Measurements from ENCODE around the gene VPS18. TPM values are rescaled to one million over a fixed set of nuclear protein-coding genes. Genes with fewer than 3 reads are reported as not detected.

Gene VPS18
- total and polyA plus RNA-seq, 2 donors (not counting 3 experiments of a cell fraction or from before 2014, with no cell fraction given): 29.3 to 32.8 TPM

DNA sequence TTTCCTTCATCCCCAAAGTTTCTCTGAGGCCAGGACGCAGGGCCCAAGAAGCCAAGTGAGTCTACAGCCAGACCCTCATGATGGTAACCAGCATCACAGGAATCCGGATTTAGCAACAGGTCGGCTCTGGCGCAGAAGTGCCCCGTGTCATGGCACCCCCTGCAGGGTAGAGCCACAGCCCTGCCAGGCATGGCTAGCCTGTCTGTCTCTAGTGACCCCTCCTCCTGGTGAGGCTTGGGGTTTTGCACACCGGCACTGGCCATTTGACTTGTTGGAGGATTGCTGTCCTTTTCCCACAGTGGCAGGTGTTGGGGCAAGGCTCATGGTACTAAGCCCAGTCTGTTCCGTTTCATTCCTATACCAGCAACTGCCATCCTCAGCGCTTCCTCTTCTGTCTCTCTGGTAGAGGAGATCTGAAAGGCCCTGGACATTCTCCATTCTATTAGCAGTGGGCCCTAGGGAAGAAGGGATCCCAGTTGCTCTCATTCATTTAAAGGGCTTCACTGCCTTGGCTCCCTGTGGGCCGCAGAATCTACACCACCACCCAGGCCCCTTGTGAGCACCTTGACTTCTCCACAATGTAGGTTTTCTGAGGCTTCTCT lies 49.6 kb downstream of the VPS18 start:
- no peaks in the 10 kb centered on the region for H3K9me3 ChIP-seq (replicated peaks; ENCODE audit: control insufficient read depth, insufficient read depth, low read length)
- ChIA-PET CTCF (interaction anchor here (5.1 kb wide), 1 partner anchor 77 kb away, joined by 303 read pairs; no protein-coding TSS in a partner anchor), POLR2A (interaction anchor here (4.5 kb wide), 1 partner anchor 9 kb away, joined by 19 read pairs; the partner anchor contains the start of gene CHAC1)
- dilution Hi-C loops (cut with MboI; ENCODE audit: extremely low pct_ligation_motif_present, low sequenced_read_pairs): no loop called here
- no peak overlapping the region for H3K4me3 ChIP-seq (replicated peaks in 1 of 3; ENCODE audit: insufficient read depth in 1 of 3, low read depth in 1 of 3, low read length in 3 of 3)
- no peak overlapping the region for H3K27ac ChIP-seq (ENCODE audit: insufficient read depth, low read depth, low read length)
- no peaks in the 10 kb centered on the region for H3K27me3 ChIP-seq (ENCODE audit: control insufficient read depth in 2 of 2, insufficient read depth in 2 of 2, low read length in 2 of 2)
- BruUV-seq (replicated peaks): no TSS peak
- TF ChIP-seq MYC (IDR thresholded peaks at IDR 0.05; ENCODE audit: low read depth, low read length): no peak
- TF ChIP-seq JUN (IDR thresholded peaks at IDR 0.05; ENCODE audit: borderline replicate concordance, insufficient read depth, insufficient read length, low read depth): no peak
- no peak for TF ChIP-seq POLR2A (IDR thresholded peaks at IDR 0.05; ENCODE audit: low read depth, low read length)
- TF ChIP-seq, protein P1, sequence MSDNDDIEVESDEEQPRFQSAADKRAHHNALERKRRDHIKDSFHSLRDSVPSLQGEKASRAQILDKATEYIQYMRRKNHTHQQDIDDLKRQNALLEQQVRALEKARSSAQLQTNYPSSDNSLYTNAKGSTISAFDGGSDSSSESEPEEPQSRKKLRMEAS (IDR thresholded peaks at IDR 0.05; ENCODE audit: insufficient read depth, insufficient read length): no peak
- no peak overlapping the region for H3K9ac ChIP-seq (replicated peaks; ENCODE audit: extremely low read depth, insufficient read depth, low read length)
- H4K20me1 ChIP-seq (replicated peaks; ENCODE audit: control insufficient read depth, extremely low read depth, insufficient read depth, low read length): no peaks in the 10 kb centered on the region
- H3K4me2 ChIP-seq (ENCODE audit: insufficient read depth, low read length): no peak overlapping the region
- H3K9me1 ChIP-seq (replicated peaks; ENCODE audit: control insufficient read depth, extremely low read depth, insufficient read depth, low read length): no peaks in the 10 kb centered on the region
- intact Hi-C loops (cut with micrococcal nuclease): loop anchor here (5.0 to 10.0 kb wide), 2 partner anchors 171 to 288 kb away; partner anchors contain the start of genes CHP1, EXD1 and INO80
- FAIRE-seq: no peak
- no peaks in the 10 kb centered on the region for H3K79me2 ChIP-seq (ENCODE audit: control insufficient read depth, insufficient read depth, low read length)
- H2AFZ ChIP-seq (ENCODE audit: low read depth, low read length): no peak overlapping the region
- H3K36me3 ChIP-seq (ENCODE audit: control insufficient read depth in 2 of 2, extremely low read depth in 1 of 2, insufficient read depth in 2 of 2, low read length in 2 of 2): peaks cover 0 to 2% of the 10 kb centered on the region in 2 experiments
- H3K4me1 ChIP-seq (ENCODE audit: control insufficient read depth, extremely low read depth, insufficient read depth, low read length): peaks cover 31% of the 10 kb centered on the region
- DNase-seq (ENCODE audit: low read depth, low spot score): no peak

DNA sequence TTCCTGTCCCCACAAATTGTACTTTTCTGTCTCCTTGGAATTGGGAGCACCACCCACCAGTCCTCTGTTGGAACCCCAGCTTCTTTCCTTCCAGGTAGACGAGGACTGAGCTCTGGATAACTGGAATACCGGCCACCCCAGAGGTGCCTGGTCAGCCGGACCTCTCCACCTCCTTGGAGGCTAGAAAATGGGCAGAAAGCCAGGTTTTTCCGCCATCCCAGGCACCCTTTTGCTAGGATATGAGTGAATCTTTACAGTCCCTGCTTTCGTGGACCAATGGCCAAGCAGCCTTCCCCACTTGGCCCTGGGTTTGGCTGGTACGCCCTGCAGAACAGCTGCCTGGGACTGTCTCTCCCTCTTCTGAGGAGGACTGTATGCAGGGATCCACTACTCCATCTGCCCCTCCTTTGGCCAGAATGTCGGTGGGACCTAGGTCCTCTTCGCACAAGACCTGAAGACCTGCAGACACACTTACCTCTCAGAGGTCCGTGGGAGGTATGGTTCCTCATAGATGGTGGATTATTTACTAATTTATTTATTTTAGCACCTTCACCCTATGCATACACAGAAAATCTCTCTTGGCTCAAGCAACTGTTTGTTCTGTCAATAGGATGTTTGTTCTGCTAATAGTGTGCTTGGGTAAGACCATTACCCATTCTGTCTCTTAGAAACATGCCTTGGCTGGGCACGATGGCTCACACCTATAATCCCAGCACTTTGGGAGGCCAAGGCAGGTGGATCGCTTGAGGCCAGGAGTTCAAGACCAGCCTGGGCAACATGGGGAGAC lies 50.5 kb downstream of the VPS18 start:
- ChIA-PET POLR2A (interaction anchor here (1.3 kb wide), 1 partner anchor 21 kb away, joined by 10 read pairs; no protein-coding TSS in a partner anchor), CTCF (interaction anchor here (1.8 to 2.2 kb wide), 2 partner anchors 16 to 74 kb away, joined by 3 to 10 read pairs; no protein-coding TSS in a partner anchor)
- DNase-seq (ENCODE audit: low read depth, low spot score): no peak

More for the DNA sequence above, 50.5 kb downstream of the VPS18 start:
- dilution Hi-C loops (cut with MboI; ENCODE audit: extremely low pct_ligation_motif_present, low sequenced_read_pairs): no loop called here
- no peak for TF ChIP-seq JUN (IDR thresholded peaks at IDR 0.05; ENCODE audit: borderline replicate concordance, insufficient read depth, insufficient read length, low read depth)
- TF ChIP-seq, protein P2, sequence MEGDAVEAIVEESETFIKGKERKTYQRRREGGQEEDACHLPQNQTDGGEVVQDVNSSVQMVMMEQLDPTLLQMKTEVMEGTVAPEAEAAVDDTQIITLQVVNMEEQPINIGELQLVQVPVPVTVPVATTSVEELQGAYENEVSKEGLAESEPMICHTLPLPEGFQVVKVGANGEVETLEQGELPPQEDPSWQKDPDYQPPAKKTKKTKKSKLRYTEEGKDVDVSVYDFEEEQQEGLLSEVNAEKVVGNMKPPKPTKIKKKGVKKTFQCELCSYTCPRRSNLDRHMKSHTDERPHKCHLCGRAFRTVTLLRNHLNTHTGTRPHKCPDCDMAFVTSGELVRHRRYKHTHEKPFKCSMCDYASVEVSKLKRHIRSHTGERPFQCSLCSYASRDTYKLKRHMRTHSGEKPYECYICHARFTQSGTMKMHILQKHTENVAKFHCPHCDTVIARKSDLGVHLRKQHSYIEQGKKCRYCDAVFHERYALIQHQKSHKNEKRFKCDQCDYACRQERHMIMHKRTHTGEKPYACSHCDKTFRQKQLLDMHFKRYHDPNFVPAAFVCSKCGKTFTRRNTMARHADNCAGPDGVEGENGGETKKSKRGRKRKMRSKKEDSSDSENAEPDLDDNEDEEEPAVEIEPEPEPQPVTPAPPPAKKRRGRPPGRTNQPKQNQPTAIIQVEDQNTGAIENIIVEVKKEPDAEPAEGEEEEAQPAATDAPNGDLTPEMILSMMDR (IDR thresholded peaks at IDR 0.05; ENCODE audit: extremely low read depth in 1 of 2, insufficient read depth in 1 of 2, low read depth in 1 of 2, low read length in 2 of 2): no peak
- TF ChIP-seq, protein P1 (IDR thresholded peaks at IDR 0.05; ENCODE audit: insufficient read depth, insufficient read length): no peak
- no peak for TF ChIP-seq POLR2AphosphoS5 (IDR thresholded peaks at IDR 0.05; ENCODE audit: insufficient read depth, low read depth, low read length)
- no peak for TF ChIP-seq MYC (IDR thresholded peaks at IDR 0.05; ENCODE audit: low read depth, low read length)
- no peak for TF ChIP-seq POLR2A (IDR thresholded peaks at IDR 0.05; ENCODE audit: low read depth, low read length)
- TF ChIP-seq EZH2 (IDR thresholded peaks at IDR 0.05; ENCODE audit: borderline replicate concordance, low read depth, low read length, severe bottlenecking): no peak
- no peak for TF ChIP-seq GATA2 (IDR thresholded peaks at IDR 0.05; ENCODE audit: insufficient read depth, insufficient read length, low read depth, low read length)
- TF ChIP-seq FOS (IDR thresholded peaks at IDR 0.05; ENCODE audit: borderline replicate concordance, insufficient read depth, low read length): no peak
- no TSS peak for BruUV-seq (replicated peaks)
- no peaks in the 10 kb centered on the region for H3K9me1 ChIP-seq (replicated peaks; ENCODE audit: control insufficient read depth, extremely low read depth, insufficient read depth, low read length)
- no peaks in the 10 kb centered on the region for H3K79me2 ChIP-seq (ENCODE audit: control insufficient read depth, insufficient read depth, low read length)
- no peak overlapping the region for H3K9ac ChIP-seq (replicated peaks; ENCODE audit: extremely low read depth, insufficient read depth, low read length)
- H2AFZ ChIP-seq (ENCODE audit: low read depth, low read length): no peak overlapping the region
- no peaks in the 10 kb centered on the region for H4K20me1 ChIP-seq (replicated peaks; ENCODE audit: control insufficient read depth, extremely low read depth, insufficient read depth, low read length)
- intact Hi-C loops (cut with micrococcal nuclease): loop anchor here (5.0 to 10.0 kb wide), 2 partner anchors 170 to 288 kb away; partner anchors contain the start of genes CHP1, EXD1 and INO80
- H3K27ac ChIP-seq (ENCODE audit: insufficient read depth, low read depth, low read length): no peak overlapping the region
- H3K4me1 ChIP-seq (ENCODE audit: control insufficient read depth, extremely low read depth, insufficient read depth, low read length): peaks cover 30% of the 10 kb centered on the region
- no peak overlapping the region for H3K4me3 ChIP-seq (replicated peaks in 1 of 3; ENCODE audit: insufficient read depth in 1 of 3, low read depth in 1 of 3, low read length in 3 of 3)
- H3K9me3 ChIP-seq (replicated peaks; ENCODE audit: control insufficient read depth, insufficient read depth, low read length): no peaks in the 10 kb centered on the region
- H3K27me3 ChIP-seq (ENCODE audit: control insufficient read depth in 2 of 2, insufficient read depth in 2 of 2, low read length in 2 of 2): no peaks in the 10 kb centered on the region
- no peak for FAIRE-seq
- H3K4me2 ChIP-seq (ENCODE audit: insufficient read depth, low read length): no peak overlapping the region
- H3K36me3 ChIP-seq (ENCODE audit: control insufficient read depth in 2 of 2, extremely low read depth in 1 of 2, insufficient read depth in 2 of 2, low read length in 2 of 2): no peaks in the 10 kb centered on the region

All from endothelial cell of umbilical vein (primary cell).